Right lobe of liver (tissue), 6 donors: ENCODE data around the gene KRTAP4-5. TPM values are rescaled to one million over a fixed set of nuclear protein-coding genes. Genes with fewer than 3 reads are reported as not detected.
"Not testable (repeated sequence)": the region's sequence is repeated elsewhere in the genome, so short reads cannot be mapped to it uniquely, and the experiment has no call there.

Experiments used
- ATAC-seq, 4 donors: fragments of 200-7000 bp; cut with Tn5 transposase; one replicate each; pipeline ENCODE4 v1.9.1; 2020; ENCODE audit warnings: mild to moderate bottlenecking in 4 of 4, moderate library complexity in 4 of 4
- DNase-seq, 3 donors: peaks; one replicate each; pipeline ENCODE4 v3.0.0-alpha.2; 2020
- H3K27ac ChIP-seq, 3 donors: fragments of 200-600 bp; one replicate each; pipeline ENCODE4 v1.8.0; 2022
- H3K27me3 ChIP-seq, 2 donors: fragments of 200-600 bp; one replicate each; pipeline ENCODE4 v1.8.0; 2022
- H3K36me3 ChIP-seq, 4 donors: fragments of 200-600 bp; sonication (generic) in 1 of 4; one replicate each; pipeline versions ENCODE4 v1.5.1 to v1.8.0; 2017 to 2022; ENCODE audit warnings: control low read depth in 1 of 4
- H3K4me1 ChIP-seq, 4 donors: fragments of 200-600 bp; sonication (generic) in 1 of 4; one replicate each; pipeline versions ENCODE4 v1.5.1 to v1.8.0; 2017 to 2022; ENCODE audit warnings: control low read depth in 1 of 4
- H3K4me3 ChIP-seq, 3 donors: fragments of 200-600 bp; one replicate each; pipeline ENCODE4 v1.8.0; 2022
- H3K9me3 ChIP-seq, 4 donors: fragments of 200-600 bp; sonication (generic) in 1 of 4; one replicate each; pipeline versions ENCODE4 v1.5.1 to v1.8.0; 2017 to 2022; ENCODE audit warnings: control low read depth in 1 of 4
- POLR2A ChIP-seq: fragments of 450-650 bp; IDR thresholded peaks from one replicate; pipeline ENCODE4 v1.6.1; 2017; ENCODE audit warnings: antibody characterized with exemption, mild to moderate bottlenecking
- WGBS: methylation state at CpG from one replicate; pipeline ENCODE4 v1.1.6; 2018; ENCODE audit warnings: low coverage, low lambda C conversion rate; ENCODE audit not compliant: insufficient coverage; ENCODE audit errors: missing lambda C conversion rate; 5-methylcytosine and 5-hydroxymethylcytosine counted together
- intact Hi-C, 2 donors: fragments of 100-400 bp; cut with DNase I; formaldehyde crosslinking; loops; one replicate each; pipeline versions ENCODE4 v1.11.2 to v1.14.1; 2022
- long read RNA-seq: library from polyadenylated mRNA; unstranded; transcript quantifications from one replicate; pipeline ENCODE4 v2.0.0, GENCODE V29; 2019
- total RNA-seq, 6 experiments: library from RNA; depleted of rRNA in 2 of 6; stranded (reverse); fragments of >200 nt in 2 of 6; fragmentation: NEBNext Ultra II Directional in 3 of 6; extraction: Animal tissue kit (Norgen Biotek cat#: 25700) in 3 of 6; gene quantifications; one replicate each; pipeline versions ENCODE4 v1.1.0 to v1.2.4, GENCODE V29; 2016 to 2023
- TF ChIP-seq, protein P1 (sequence below), 4 donors: fragments of 200-600 bp in 3 of 4; fragments of 450-650 bp in 1 of 4; IDR thresholded peaks; one replicate each; pipeline versions ENCODE4 v1.5.1 to v1.8.0; 2016 to 2022; ENCODE audit warnings: antibody characterized with exemption in 4 of 4, mild to moderate bottlenecking in 2 of 4
- donor health status: DM: no; HTN: yes; CAD: no.
- donor health status: DM: no; HTN: no; CAD: no.
- donor health status: DM: no; HTN: no; CAD: no.
- donor health status: DM: no; HTN: yes; CAD: no.
- donor health status: DM: no; HTN: yes; CAD: no.

Gene KRTAP4-5
- total RNA-seq, result not detected
- long read RNA-seq, result 0 reads

DNA sequence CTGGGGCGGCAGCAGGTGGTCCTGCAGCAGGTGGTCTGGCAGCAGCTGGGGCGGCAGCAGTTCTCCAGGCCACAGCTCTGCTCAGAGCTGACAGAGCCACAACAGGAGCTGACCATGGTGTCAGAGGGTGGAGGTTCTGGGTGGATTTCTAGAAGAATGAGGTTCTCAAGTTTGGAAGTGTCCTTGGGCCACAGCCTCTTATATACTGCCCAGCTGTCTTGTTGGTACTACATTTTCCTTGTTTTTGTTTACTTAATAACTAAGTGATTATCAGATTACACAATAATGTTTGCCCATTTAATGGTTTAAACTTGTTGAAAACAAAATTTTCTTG lies at the start of gene KRTAP4-5:
TSS of gene KRTAP4-5 (minus strand) at position 174 of the 334 bp plus-strand sequence. CDS start at position 116, 58 bp downstream.
- 13% methylated on average over 1 of the region's 2 CpGs for WGBS
- intact Hi-C loops, result no loop called here
- Histone ChIP-seq H3K27ac (no peak within 1 kb of the TSS), H3K36me3 (no peaks in the 10 kb centered on the region), H3K4me3 (no peak within 1 kb of the TSS), H3K27me3 (no peaks in the 10 kb centered on the region), H3K4me1 (no peaks in the 10 kb centered on the region), H3K9me3 (no peaks in the 10 kb centered on the region)
- TF ChIP-seq, protein P1, sequence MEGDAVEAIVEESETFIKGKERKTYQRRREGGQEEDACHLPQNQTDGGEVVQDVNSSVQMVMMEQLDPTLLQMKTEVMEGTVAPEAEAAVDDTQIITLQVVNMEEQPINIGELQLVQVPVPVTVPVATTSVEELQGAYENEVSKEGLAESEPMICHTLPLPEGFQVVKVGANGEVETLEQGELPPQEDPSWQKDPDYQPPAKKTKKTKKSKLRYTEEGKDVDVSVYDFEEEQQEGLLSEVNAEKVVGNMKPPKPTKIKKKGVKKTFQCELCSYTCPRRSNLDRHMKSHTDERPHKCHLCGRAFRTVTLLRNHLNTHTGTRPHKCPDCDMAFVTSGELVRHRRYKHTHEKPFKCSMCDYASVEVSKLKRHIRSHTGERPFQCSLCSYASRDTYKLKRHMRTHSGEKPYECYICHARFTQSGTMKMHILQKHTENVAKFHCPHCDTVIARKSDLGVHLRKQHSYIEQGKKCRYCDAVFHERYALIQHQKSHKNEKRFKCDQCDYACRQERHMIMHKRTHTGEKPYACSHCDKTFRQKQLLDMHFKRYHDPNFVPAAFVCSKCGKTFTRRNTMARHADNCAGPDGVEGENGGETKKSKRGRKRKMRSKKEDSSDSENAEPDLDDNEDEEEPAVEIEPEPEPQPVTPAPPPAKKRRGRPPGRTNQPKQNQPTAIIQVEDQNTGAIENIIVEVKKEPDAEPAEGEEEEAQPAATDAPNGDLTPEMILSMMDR (IDR thresholded peaks at IDR 0.05), result no peak
- TF ChIP-seq POLR2A, result no peak
- DNase-seq, result no peak
- no peak for ATAC-seq

DNA sequence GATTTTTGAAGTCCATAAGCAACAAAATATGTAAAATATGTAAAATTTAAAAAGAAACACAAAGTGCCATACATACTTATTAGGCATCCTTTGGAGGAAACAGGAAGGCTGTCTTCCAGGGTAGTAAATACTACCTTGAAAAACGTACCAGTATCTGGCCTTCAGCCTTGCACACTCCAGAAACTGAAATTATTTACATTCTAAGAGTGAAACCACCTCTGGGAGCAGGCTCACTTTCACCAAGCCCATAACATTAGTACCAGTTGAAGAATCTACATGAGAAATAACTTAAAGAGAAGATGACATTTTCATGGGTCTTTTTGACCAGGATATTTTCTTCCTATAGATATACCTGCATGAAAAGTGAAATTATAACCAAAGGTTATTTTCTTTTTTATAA lies 46.4 kb upstream of the KRTAP4-5 start:
- intact Hi-C loops, result no loop called here
- Histone ChIP-seq H3K36me3 (no peaks in the 10 kb centered on the region), H3K4me1 (no peaks in the 10 kb centered on the region), H3K9me3 (no peaks in the 10 kb centered on the region), H3K4me3 (no peak overlapping the region), H3K27me3 (no peaks in the 10 kb centered on the region), H3K27ac (no peak overlapping the region)
- 13% methylated on average over 1 of the region's 1 CpG for WGBS
- ATAC-seq (no peak), DNase-seq (no peak)
- no peak for TF ChIP-seq POLR2A
- TF ChIP-seq, protein P1 (IDR thresholded peaks at IDR 0.05), result no peak

DNA sequence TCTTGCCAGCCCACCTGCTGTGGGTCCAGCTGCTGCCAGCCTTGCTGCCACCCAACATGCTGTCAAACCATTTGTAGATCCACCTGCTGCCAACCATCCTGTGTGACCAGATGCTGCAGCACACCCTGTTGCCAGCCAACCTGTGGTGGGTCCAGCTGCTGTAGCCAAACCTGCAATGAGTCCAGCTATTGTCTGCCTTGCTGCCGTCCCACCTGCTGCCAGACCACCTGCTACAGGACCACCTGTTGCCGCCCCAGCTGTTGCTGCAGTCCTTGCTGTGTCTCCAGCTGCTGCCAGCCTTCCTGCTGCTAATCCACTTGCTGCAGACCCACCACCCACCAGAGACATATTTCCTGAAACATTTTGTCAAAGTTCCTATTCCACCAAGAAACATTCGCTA lies 40.7 kb upstream of the KRTAP4-5 start:
- ATAC-seq (no peak), DNase-seq (no peak)
- 70% methylated on average over 2 of the region's 3 CpGs for whole genome bisulfite sequencing

DNA sequence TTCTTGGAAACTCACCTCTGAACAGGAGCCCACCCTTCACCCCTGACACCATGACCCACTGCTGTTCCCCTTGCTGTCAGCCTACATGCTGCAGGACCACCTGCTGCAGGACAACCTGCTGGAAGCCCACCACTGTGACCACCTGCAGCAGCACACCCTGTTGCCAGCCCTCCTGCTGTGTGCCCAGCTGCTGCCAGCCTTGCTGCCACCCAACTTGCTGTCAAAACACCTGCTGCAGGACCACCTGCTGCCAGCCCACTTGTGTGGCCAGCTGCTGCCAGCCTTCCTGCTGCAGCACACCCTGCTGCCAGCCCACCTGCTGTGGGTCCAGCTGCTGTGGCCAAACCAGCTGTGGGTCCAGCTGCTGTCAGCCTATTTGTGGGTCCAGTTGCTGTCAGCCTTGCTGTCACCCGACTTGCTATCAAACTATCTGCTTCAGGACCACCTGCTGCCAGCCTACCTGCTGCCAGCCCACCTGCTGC lies 40.3 kb upstream of the KRTAP4-5 start, which contains the start of gene KRTAP9-1:
TSS of gene KRTAP9-1 (plus strand) at position 51 of the 482 bp plus-strand sequence. CDS start at position 51, 0 bp downstream.
- DNase-seq, intact Hi-C loops, H3K9me3 ChIP-seq, H3K27me3 ChIP-seq, H3K27ac ChIP-seq, ATAC-seq, H3K36me3 ChIP-seq, H3K4me3 ChIP-seq, H3K4me1 ChIP-seq: not testable (repeated sequence)
- no CpG with 5 or more reads among the region's 1 CpG for WGBS

More for the DNA sequence above, 40.7 kb upstream of the KRTAP4-5 start:
- Histone ChIP-seq H3K27ac (no peak overlapping the region), H3K36me3 (no peaks in the 10 kb centered on the region), H3K4me1 (no peaks in the 10 kb centered on the region), H3K9me3 (no peaks in the 10 kb centered on the region), H3K4me3 (no peak overlapping the region), H3K27me3 (no peaks in the 10 kb centered on the region)
- intact Hi-C loops, result no loop called here
- TF ChIP-seq POLR2A, result no peak
- TF ChIP-seq, protein P1 (IDR thresholded peaks at IDR 0.05), result no peak

DNA sequence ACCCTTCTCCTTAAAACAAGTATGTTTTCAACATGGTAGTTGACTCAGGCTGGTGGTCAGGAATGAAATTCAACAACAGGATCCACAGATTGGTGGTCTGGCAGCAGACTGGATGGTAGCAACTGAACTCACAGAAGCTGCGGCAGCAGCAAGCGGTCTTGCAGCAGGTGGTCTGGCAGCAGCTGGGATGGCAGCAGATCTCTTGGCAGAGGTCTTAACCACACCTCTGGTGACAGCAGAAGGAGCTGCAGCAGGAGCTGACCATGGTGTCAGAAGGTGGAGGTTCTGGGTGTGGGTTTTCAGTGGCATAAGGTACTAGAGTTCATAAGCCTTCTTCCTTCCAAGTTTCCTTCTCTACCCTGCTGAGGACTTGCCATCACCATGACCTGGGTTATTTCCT lies 37.2 kb upstream of the KRTAP4-5 start:
- Histone ChIP-seq H3K27ac (no peak overlapping the region), H3K4me3 (no peak overlapping the region), H3K27me3 (no peaks in the 10 kb centered on the region), H3K4me1 (no peaks in the 10 kb centered on the region), H3K9me3 (no peaks in the 10 kb centered on the region), H3K36me3 (no peaks in the 10 kb centered on the region)
- 71% methylated on average over 1 of the region's 2 CpGs for WGBS
- intact Hi-C loops, result no loop called here
- no peak for DNase-seq
- TF ChIP-seq, protein P1 (IDR thresholded peaks at IDR 0.05), result no peak
- TF ChIP-seq POLR2A, result no peak
- ATAC-seq, result no peak
